NCI-H1417 (cell line): ENCODE results near the gene RASGRF2.

Experiments
- DNase-seq, 3 experiments: peaks; one replicate each; lab custom pipeline; 2025; lab: John Stamatoyannopoulos, UW

Gene RASGRF2

GRCh38 chr5:80951366-80951765 is 8.8 kb upstream of the RASGRF2 start:
- no peak for DNase-seq

- no peak for DNase-seq
Observed at GRCh38 chr5:80953587-80953986, 6.6 kb upstream of the RASGRF2 start.

- DNase-seq, result no peak
Observed at GRCh38 chr5:80955082-80955590, 5.0 kb upstream of the RASGRF2 start.

GRCh38 chr5:80956272-80956671 is 3.9 kb upstream of the RASGRF2 start:
- DNase-seq, result no peak

- peak; percentile 49 to 87 (median 52) for DNase-seq
Observed at GRCh38 chr5:80957031-80957761, 3.0 kb upstream of the RASGRF2 start.

GRCh38 chr5:80958616-80959015 is 1.5 kb upstream of the RASGRF2 start:
- peak in 2 of 3 experiments; percentile 29 to 67 for DNase-seq

- peak in 1 of 3 experiments; percentile 26 for DNase-seq
Observed at GRCh38 chr5:80959138-80959537, 1.0 kb upstream of the RASGRF2 start.

- DNase-seq, result peak in 2 of 3 experiments; percentile 3 to 13
Observed at GRCh38 chr5:80960531-80961375, 590 bp downstream of the RASGRF2 start.

- no peak for DNase-seq
Observed at GRCh38 chr5:80961376-80962281, 1.5 kb downstream of the RASGRF2 start.

GRCh38 chr5:80962630-80963520 is 2.7 kb downstream of the RASGRF2 start:
- peak in 1 of 3 experiments; percentile 1 for DNase-seq

GRCh38 chr5:80963521-80963895 is 3.3 kb downstream of the RASGRF2 start:
- peak in 1 of 3 experiments; percentile 8 for DNase-seq

GRCh38 chr5:80963966-80964481 is 3.9 kb downstream of the RASGRF2 start:
- peak in 1 of 3 experiments; percentile 6 for DNase-seq

GRCh38 chr5:80964491-80964890 is 4.3 kb downstream of the RASGRF2 start:
- no peak for DNase-seq

GRCh38 chr5:80964919-80965318 is 4.8 kb downstream of the RASGRF2 start:
- DNase-seq, result no peak

- no peak for DNase-seq
Observed at GRCh38 chr5:80967500-80968181, 7.5 kb downstream of the RASGRF2 start.

- DNase-seq, result no peak
Observed at GRCh38 chr5:80973027-80973426, 12.9 kb downstream of the RASGRF2 start.

- no peak for DNase-seq
Observed at GRCh38 chr5:80975065-80975464, 14.9 kb downstream of the RASGRF2 start.

- no peak for DNase-seq
Observed at GRCh38 chr5:80976985-80977384, 16.8 kb downstream of the RASGRF2 start.

- no peak for DNase-seq
Observed at GRCh38 chr5:80977764-80978163, 17.6 kb downstream of the RASGRF2 start.

GRCh38 chr5:80978772-80979317 is 18.7 kb downstream of the RASGRF2 start:
- DNase-seq, result no peak
